Tibial nerve (tissue), 3 donors: ENCODE data around the gene PTPRJ.

Source experiments
- CTCF ChIP-seq, 5 experiments: fragments of 200-600 bp in 3 of 5; fragments of 450-650 bp in 2 of 5; sonication (generic) in 3 of 5; IDR thresholded peaks; one replicate each; pipeline ENCODE4 v1.5.1; 2016 to 2019; ENCODE audit warnings: antibody characterized with exemption in 5 of 5, mild to moderate bottlenecking in 3 of 5, moderate library complexity in 2 of 5
- POLR2A ChIP-seq, 2 donors: fragments of 450-650 bp; IDR thresholded peaks; one replicate each; pipeline ENCODE4 v1.6.1; 2017; ENCODE audit warnings: antibody characterized with exemption in 2 of 2, mild to moderate bottlenecking in 2 of 2, moderate library complexity in 2 of 2

- no peak for TF ChIP-seq CTCF (IDR thresholded peaks at IDR 0.05)
- no peak for TF ChIP-seq POLR2A (IDR thresholded peaks at IDR 0.05)
Observed at GRCh38 chr11:48150213-48150612, 169.9 kb downstream of the PTPRJ start.
